ENCODE results near the gene KLHL6. TPM values are rescaled to one million over a fixed set of nuclear protein-coding genes. Genes with fewer than 3 reads are reported as not detected.

The KLHL6 gene
- total and polyA plus RNA-seq, 7 donors = 0.12 to 1.3 (median 0.42) TPM

DNA sequence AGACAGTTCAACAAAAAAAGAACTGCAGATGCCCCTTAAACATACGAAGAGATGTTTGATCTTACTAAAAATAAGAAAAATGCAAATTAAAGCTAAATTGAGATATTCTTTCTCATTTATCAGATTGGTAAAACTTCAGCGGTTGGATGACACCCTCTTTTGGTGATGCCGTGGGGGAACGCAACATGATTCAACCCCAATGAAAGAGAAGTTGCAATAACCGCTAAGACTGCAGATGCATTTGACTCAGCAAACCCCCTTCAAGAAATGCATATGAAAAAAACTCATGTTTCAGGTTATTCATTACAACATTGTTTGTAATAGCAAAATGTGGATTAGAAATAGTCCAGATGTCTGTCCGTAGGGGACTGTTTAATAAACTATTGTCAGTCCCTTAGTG is 3.6 kb downstream of the KLHL6 start:
- no peak overlapping the region for H3K4me3 ChIP-seq
- no peaks in the 10 kb centered on the region for H3K36me3 ChIP-seq (ENCODE audit: insufficient read depth in 1 of 2, low read depth in 1 of 2)
- WGBS, 3 donors = 88 to 91% (median 89%) methylated on average over 6 of the region's 6 CpGs
- TF ChIP-seq, protein P1, sequence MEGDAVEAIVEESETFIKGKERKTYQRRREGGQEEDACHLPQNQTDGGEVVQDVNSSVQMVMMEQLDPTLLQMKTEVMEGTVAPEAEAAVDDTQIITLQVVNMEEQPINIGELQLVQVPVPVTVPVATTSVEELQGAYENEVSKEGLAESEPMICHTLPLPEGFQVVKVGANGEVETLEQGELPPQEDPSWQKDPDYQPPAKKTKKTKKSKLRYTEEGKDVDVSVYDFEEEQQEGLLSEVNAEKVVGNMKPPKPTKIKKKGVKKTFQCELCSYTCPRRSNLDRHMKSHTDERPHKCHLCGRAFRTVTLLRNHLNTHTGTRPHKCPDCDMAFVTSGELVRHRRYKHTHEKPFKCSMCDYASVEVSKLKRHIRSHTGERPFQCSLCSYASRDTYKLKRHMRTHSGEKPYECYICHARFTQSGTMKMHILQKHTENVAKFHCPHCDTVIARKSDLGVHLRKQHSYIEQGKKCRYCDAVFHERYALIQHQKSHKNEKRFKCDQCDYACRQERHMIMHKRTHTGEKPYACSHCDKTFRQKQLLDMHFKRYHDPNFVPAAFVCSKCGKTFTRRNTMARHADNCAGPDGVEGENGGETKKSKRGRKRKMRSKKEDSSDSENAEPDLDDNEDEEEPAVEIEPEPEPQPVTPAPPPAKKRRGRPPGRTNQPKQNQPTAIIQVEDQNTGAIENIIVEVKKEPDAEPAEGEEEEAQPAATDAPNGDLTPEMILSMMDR (IDR thresholded peaks at IDR 0.05) = no peak
- H3K4me1 ChIP-seq = peaks cover 4% of the 10 kb centered on the region
- ATAC-seq (no peak), DNase-seq (no peak)
- no peak overlapping the region for H3K27ac ChIP-seq
- intact Hi-C loops (cut with DNase I) = no loop called here
- no peaks in the 10 kb centered on the region for H3K9me3 ChIP-seq
- no peaks in the 10 kb centered on the region for H3K27me3 ChIP-seq (ENCODE audit: insufficient read depth in 3 of 3, low read length in 2 of 3)

DNA sequence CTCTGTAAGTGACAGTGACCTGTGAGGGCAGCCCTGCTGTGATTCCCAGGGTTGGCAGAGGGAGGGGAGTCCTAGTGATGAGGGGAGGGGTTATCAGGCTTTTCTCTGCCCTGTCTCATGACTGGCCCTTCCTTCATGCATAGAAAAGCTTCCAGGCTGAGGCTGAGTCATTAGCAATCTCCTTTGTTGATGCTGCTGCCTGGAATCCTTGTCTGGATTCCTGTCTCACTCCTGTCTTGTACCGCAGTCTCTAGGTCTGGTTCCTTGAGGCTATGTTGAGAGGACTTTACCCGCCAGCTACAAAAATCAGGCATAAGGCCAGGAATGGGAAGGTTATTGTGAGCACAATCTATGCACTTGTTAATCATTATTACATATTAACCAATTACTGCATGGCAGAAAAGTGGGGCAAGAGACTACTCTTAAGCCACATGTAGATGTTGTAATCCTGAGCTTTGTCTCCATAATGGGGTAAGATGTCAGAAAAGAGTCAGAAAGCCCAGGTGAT is 7.2 kb downstream of the KLHL6 start:
- intact Hi-C loops (cut with DNase I) = no loop called here
- no peaks in the 10 kb centered on the region for H3K36me3 ChIP-seq (ENCODE audit: insufficient read depth in 1 of 2, low read depth in 1 of 2)
- TF ChIP-seq, protein P1 (IDR thresholded peaks at IDR 0.05) = no peak
- 73 to 93% (median 86%) methylated on average over 2 of the region's 2 CpGs for WGBS, 3 donors
- DNase-seq (no peak), ATAC-seq (no peak)
- no peaks in the 10 kb centered on the region for H3K9me3 ChIP-seq
- H3K4me3 ChIP-seq = no peak overlapping the region
- no peak overlapping the region for H3K27ac ChIP-seq
- peaks cover 4% of the 10 kb centered on the region for H3K4me1 ChIP-seq
- no peaks in the 10 kb centered on the region for H3K27me3 ChIP-seq (ENCODE audit: insufficient read depth in 3 of 3, low read length in 2 of 3)

DNA sequence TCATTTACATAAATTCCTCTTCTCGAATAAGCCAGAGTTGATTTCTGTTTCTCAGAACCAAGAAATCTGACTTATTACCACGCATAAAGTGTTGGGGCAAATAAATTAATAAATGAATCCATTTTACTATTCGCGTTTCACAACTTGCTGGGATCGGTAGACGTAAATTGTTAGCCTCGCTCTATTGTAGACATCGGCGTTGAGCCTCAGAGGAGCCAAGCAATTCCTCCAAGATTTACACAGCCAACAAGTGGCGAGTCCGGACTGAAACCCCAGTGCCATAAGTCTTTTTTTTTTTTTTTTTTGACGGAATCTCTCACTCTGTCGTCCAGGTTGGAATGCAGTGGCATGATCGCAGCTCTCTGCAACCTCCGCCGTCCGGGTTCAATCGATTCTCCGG is 8.9 kb downstream of the KLHL6 start:
- WGBS, 3 donors = 65 to 86% (median 68%) methylated on average over 18 to 19 of the region's 19 CpGs
- intact Hi-C loops (cut with DNase I) = no loop called here
- ATAC-seq = no peak
- H3K4me3 ChIP-seq = no peak overlapping the region
- no peak overlapping the region for H3K27ac ChIP-seq
- H3K9me3 ChIP-seq = no peaks in the 10 kb centered on the region
- no peaks in the 10 kb centered on the region for H3K36me3 ChIP-seq (ENCODE audit: insufficient read depth in 1 of 2, low read depth in 1 of 2)
- no peaks in the 10 kb centered on the region for H3K27me3 ChIP-seq (ENCODE audit: insufficient read depth in 3 of 3, low read length in 2 of 3)
- no peak for DNase-seq
- H3K4me1 ChIP-seq = peaks cover 4% of the 10 kb centered on the region
- TF ChIP-seq, protein P1 (IDR thresholded peaks at IDR 0.05) = no peak

DNA sequence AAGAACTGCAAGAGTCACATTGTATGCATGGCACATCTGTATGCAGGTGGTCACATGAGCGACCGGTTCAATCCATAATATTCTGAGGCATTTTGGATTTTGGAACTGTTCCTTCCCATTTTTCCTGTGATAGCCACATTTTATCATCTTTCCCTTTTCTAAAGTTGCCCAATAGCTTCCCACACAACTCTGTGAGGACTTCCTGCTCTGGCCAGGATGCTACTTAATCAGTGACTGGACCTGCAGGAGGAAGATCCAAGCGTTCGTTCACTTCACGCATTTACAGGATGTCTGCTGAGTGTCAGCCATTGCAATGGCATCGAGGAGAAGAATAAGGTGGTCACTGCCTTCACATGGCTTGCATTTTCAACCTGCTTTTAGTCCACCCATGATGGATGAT is 9.8 kb downstream of the KLHL6 start:
- 75 to 82% (median 79%) methylated on average over 6 of the region's 6 CpGs for WGBS, 3 donors
- no peak overlapping the region for H3K27ac ChIP-seq
- ATAC-seq (no peak), DNase-seq (no peak)
- no peaks in the 10 kb centered on the region for H3K4me1 ChIP-seq
- no peaks in the 10 kb centered on the region for H3K27me3 ChIP-seq (ENCODE audit: insufficient read depth in 3 of 3, low read length in 2 of 3)
- TF ChIP-seq, protein P1 (IDR thresholded peaks at IDR 0.05) = no peak
- no peak overlapping the region for H3K4me3 ChIP-seq
- intact Hi-C loops (cut with DNase I) = no loop called here
- no peaks in the 10 kb centered on the region for H3K9me3 ChIP-seq
- H3K36me3 ChIP-seq (ENCODE audit: insufficient read depth in 1 of 2, low read depth in 1 of 2) = no peaks in the 10 kb centered on the region

DNA sequence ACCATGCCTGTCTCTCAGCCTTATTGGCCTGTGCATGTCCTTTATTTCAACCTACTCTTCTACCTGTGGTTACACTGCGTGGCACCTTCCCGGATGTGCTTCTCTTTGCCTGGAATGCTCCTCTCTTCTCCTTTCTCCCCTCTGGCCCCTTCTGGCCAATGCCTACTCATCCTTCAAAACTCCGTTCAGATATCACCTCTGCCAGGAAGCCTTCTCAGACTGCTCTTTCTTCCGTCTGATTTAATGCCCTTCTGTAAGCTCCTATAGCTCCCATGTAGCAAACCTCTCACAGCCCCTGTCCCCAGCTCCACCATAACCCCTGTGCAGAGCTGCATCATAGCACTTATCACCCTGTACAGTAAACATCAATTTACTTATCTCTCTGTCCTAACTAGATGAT is 13.2 kb downstream of the KLHL6 start:
- Histone ChIP-seq H3K4me3 (no peak overlapping the region), H3K36me3 (ENCODE audit: insufficient read depth in 1 of 2, low read depth in 1 of 2) (no peaks in the 10 kb centered on the region), H3K4me1 (peaks cover 8% of the 10 kb centered on the region), H3K27me3 (ENCODE audit: insufficient read depth in 3 of 3, low read length in 2 of 3) (no peaks in the 10 kb centered on the region), H3K27ac (no peak overlapping the region), H3K9me3 (no peaks in the 10 kb centered on the region)
- WGBS, 3 donors = 93 to 100% (median 98%) methylated on average over 4 of the region's 4 CpGs
- TF ChIP-seq, protein P1 (IDR thresholded peaks at IDR 0.05) = no peak
- ATAC-seq = no peak
- intact Hi-C loops (cut with DNase I) = no loop called here
- DNase-seq = no peak
